ENCODE measurements around the gene SEPHS1. TPM values are rescaled to one million over a fixed set of nuclear protein-coding genes. Genes with fewer than 3 reads are reported as not detected.
"Not testable (repeated sequence)": the region's sequence is repeated elsewhere in the genome, so short reads cannot be mapped to it uniquely, and the experiment has no call there.

Gene SEPHS1
- total RNA-seq, 1 experiment from 2014 or later = 111 TPM

DNA sequence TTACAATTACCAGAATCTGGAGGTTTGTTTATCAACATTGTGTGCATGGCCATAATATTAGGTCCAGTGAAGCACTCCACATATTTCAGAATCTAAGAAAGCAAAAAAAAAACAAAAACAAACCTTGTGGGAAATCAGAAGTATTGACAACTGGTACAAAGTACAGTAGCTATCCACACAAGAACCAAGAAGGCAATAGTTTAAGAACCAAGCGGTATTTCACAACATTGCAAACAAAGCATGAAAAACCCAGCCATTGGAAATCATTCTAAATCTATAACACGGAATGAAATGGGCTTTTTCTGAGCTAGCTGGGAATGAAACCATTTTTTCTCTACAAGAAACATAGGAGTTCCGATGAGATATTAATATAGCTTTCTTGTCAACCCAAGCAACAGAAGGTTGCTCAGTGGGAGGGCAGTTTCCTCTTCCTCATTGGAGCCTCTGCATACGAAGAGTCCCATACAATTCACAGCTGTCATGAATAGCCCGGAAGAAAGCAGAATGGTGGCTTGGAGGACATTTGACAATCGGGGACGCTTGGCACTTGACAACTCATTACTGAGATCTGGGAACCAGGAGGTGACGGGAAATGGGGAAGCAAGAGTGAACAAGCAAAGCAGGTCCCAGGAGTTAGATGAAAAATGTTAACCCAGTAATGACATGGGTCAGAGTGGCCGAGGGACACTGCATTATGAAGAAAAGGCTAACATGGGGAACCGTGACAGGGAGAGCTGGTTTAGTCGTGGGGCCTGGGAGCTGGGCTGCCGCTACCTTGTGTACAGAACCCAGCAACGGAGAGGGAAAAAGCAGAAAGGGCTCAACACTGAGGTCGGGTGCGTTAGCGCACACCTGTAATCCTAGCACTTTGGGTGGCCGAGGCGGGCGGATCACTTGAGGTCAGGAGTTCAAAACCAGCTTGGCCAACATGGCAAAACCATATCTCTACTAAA lies 56.0 kb downstream of the SEPHS1 start:
- no peak for DNase-seq (ENCODE audit: low spot score)
- H3K9me3 ChIP-seq (ENCODE audit: low read depth, low read length, poor library complexity, severe bottlenecking) = no peaks in the 10 kb centered on the region
- ChIA-PET CTCF (no interaction called here), POLR2A (ENCODE audit: low non-redundant PET) (interaction anchor here (0.7 kb wide), 1 partner anchor 43 kb away, joined by 13 read pairs; no protein-coding TSS in a partner anchor)
- no peak overlapping the region for H3K27ac ChIP-seq (ENCODE audit: low read depth, low read length, poor library complexity, severe bottlenecking)
- no TSS peak for BruUV-seq (replicated peaks)
- TF ChIP-seq, protein P1, sequence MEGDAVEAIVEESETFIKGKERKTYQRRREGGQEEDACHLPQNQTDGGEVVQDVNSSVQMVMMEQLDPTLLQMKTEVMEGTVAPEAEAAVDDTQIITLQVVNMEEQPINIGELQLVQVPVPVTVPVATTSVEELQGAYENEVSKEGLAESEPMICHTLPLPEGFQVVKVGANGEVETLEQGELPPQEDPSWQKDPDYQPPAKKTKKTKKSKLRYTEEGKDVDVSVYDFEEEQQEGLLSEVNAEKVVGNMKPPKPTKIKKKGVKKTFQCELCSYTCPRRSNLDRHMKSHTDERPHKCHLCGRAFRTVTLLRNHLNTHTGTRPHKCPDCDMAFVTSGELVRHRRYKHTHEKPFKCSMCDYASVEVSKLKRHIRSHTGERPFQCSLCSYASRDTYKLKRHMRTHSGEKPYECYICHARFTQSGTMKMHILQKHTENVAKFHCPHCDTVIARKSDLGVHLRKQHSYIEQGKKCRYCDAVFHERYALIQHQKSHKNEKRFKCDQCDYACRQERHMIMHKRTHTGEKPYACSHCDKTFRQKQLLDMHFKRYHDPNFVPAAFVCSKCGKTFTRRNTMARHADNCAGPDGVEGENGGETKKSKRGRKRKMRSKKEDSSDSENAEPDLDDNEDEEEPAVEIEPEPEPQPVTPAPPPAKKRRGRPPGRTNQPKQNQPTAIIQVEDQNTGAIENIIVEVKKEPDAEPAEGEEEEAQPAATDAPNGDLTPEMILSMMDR (conservative IDR thresholded peaks at IDR 0.05; ENCODE audit: low read depth, low read length) = no peak
- TF ChIP-seq EZH2 (IDR thresholded peaks at IDR 0.05; ENCODE audit: borderline replicate concordance, low read depth, low read length, poor library complexity, severe bottlenecking) = no peak
- no peak overlapping the region for H3K4me3 ChIP-seq (ENCODE audit: low read depth, low read length, poor library complexity, severe bottlenecking)
- H3K4me1 ChIP-seq (ENCODE audit: insufficient read depth, low read length, poor library complexity, severe bottlenecking) = no peaks in the 10 kb centered on the region
- H3K36me3 ChIP-seq (ENCODE audit: insufficient read depth, low read length, poor library complexity, severe bottlenecking) = no peaks in the 10 kb centered on the region
- H3K27me3 ChIP-seq (replicated peaks; ENCODE audit: insufficient read depth, low read depth, low read length, poor library complexity) = no peaks in the 10 kb centered on the region
- intact Hi-C loops (cut with micrococcal nuclease; ENCODE audit: unreplicated experiment) = no loop called here

DNA sequence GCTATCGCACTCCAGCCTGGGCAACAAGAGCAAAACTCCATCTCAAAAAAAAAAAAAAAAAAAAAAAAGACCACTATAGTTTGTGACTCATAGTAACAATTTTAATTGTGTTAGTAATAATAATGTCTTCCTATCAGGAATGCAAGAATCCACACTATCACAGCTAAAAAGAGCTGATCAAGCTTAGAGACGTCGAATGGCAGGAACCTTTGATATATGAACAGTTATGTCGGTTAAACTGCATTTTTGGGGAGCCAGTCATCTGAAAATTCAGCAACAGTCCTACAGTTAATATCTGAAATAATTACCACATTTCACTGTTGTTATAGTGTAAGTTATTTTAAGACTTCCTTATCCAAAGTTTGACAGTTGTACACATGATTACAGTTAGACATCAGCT lies 57.0 kb downstream of the SEPHS1 start:
- TF ChIP-seq EZH2 (IDR thresholded peaks at IDR 0.05; ENCODE audit: borderline replicate concordance, low read depth, low read length, poor library complexity, severe bottlenecking) = no peak
- TF ChIP-seq, protein P1 (conservative IDR thresholded peaks at IDR 0.05; ENCODE audit: low read depth, low read length) = no peak
- BruUV-seq (replicated peaks) = no TSS peak
- POLR2A ChIA-PET (ENCODE audit: low non-redundant PET) = no interaction called here
- Histone ChIP-seq H3K9me3 (ENCODE audit: low read depth, low read length, poor library complexity, severe bottlenecking) (no peaks in the 10 kb centered on the region), H3K27me3 (replicated peaks; ENCODE audit: insufficient read depth, low read depth, low read length, poor library complexity) (no peaks in the 10 kb centered on the region), H3K4me3 (ENCODE audit: low read depth, low read length, poor library complexity, severe bottlenecking) (no peak overlapping the region), H3K36me3 (ENCODE audit: insufficient read depth, low read length, poor library complexity, severe bottlenecking) (no peaks in the 10 kb centered on the region), H3K27ac (ENCODE audit: low read depth, low read length, poor library complexity, severe bottlenecking) (no peak overlapping the region), H3K4me1 (ENCODE audit: insufficient read depth, low read length, poor library complexity, severe bottlenecking) (no peaks in the 10 kb centered on the region)
- intact Hi-C loops (cut with micrococcal nuclease; ENCODE audit: unreplicated experiment) = no loop called here
- CTCF ChIA-PET = no interaction called here
- no peak for DNase-seq (ENCODE audit: low spot score)

DNA sequence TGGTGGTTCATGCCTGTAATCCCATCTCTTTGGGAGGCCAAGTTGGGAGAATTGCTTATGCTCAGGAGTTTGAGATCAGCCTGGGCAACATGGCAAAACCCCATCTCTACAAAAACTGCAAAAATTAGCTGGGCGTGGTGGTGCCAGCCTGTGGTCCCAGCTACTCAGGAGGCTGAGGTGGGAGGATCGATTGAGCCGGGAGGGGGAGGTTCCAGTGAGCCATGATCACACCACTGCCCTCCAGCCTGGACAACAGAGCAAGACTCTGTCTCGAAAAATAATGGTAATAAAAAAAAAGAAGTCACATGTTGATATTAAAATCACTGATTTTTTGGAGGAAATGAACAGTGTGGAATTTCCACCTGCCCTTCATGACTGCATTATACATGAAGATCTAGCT lies 64.0 kb downstream of the SEPHS1 start:
- POLR2A ChIA-PET (ENCODE audit: low non-redundant PET) = interaction anchor here (0.7 kb wide), 1 partner anchor 136 kb away, joined by 6 read pairs; no protein-coding TSS in a partner anchor
- H3K9me3 ChIP-seq (ENCODE audit: low read depth, low read length, poor library complexity, severe bottlenecking) = no peaks in the 10 kb centered on the region
- no peak overlapping the region for H3K27ac ChIP-seq (ENCODE audit: low read depth, low read length, poor library complexity, severe bottlenecking)
- no peaks in the 10 kb centered on the region for H3K4me1 ChIP-seq (ENCODE audit: insufficient read depth, low read length, poor library complexity, severe bottlenecking)
- DNase-seq (ENCODE audit: low spot score) = no peak
- intact Hi-C loops (cut with micrococcal nuclease; ENCODE audit: unreplicated experiment) = no loop called here
- no peaks in the 10 kb centered on the region for H3K36me3 ChIP-seq (ENCODE audit: insufficient read depth, low read length, poor library complexity, severe bottlenecking)
- no TSS peak for BruUV-seq (replicated peaks)
- TF ChIP-seq EZH2 (IDR thresholded peaks at IDR 0.05; ENCODE audit: borderline replicate concordance, low read depth, low read length, poor library complexity, severe bottlenecking) = no peak
- H3K27me3 ChIP-seq (replicated peaks; ENCODE audit: insufficient read depth, low read depth, low read length, poor library complexity) = no peaks in the 10 kb centered on the region
- H3K4me3 ChIP-seq (ENCODE audit: low read depth, low read length, poor library complexity, severe bottlenecking) = no peak overlapping the region
- CTCF ChIA-PET = no interaction called here

DNA sequence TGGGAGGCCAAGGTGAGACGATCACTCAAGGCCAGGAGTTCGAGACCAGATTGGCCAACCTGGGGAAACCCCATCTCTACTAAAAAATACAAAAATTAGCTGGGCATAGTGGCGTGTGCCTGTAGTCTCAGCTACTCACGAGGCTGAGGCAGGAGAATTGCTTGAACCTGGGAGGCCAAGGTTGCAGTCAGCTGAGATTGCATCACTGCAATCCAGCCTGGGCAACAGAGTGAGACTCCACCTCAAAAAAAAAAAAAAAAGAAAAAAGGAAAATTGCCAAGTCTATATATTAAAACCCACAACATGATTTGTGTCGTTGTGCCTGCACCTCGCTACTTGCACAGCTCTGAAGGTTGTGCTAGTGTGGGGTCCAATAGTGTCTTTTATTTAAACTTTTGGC lies 65.7 kb downstream of the SEPHS1 start:
- H3K9me3 ChIP-seq (ENCODE audit: low read depth, low read length, poor library complexity, severe bottlenecking); BruUV-seq (replicated peaks); intact Hi-C loops (cut with micrococcal nuclease; ENCODE audit: unreplicated experiment); H3K4me3 ChIP-seq (ENCODE audit: low read depth, low read length, poor library complexity, severe bottlenecking); H3K36me3 ChIP-seq (ENCODE audit: insufficient read depth, low read length, poor library complexity, severe bottlenecking); DNase-seq (ENCODE audit: low spot score); POLR2A ChIA-PET (ENCODE audit: low non-redundant PET); CTCF ChIA-PET; H3K27me3 ChIP-seq (replicated peaks; ENCODE audit: insufficient read depth, low read depth, low read length, poor library complexity); H3K27ac ChIP-seq (ENCODE audit: low read depth, low read length, poor library complexity, severe bottlenecking); H3K4me1 ChIP-seq (ENCODE audit: insufficient read depth, low read length, poor library complexity, severe bottlenecking): not testable (repeated sequence)
